ENCODE measurements around the gene CACNB2.
A peak's percentile ranks its signal among the peaks of the same experiment; 100 is the strongest.
"Not testable (repeated sequence)": the region's sequence is repeated elsewhere in the genome, so short reads cannot be mapped to it uniquely, and the experiment has no call there.

Gene CACNB2

GRCh38 chr10:18409599-18410397 is 269.6 kb downstream of the CACNB2 start:
- peak; percentile 97 for DNase-seq

- peak; percentile 22 for DNase-seq
Observed at GRCh38 chr10:18414061-18414460, 273.8 kb downstream of the CACNB2 start.

GRCh38 chr10:18417950-18418527 is 277.8 kb downstream of the CACNB2 start:
- DNase-seq: no peak

- peak; percentile 4 for DNase-seq
Observed at GRCh38 chr10:18418541-18419215, 278.5 kb downstream of the CACNB2 start.

- no peak for DNase-seq
Observed at GRCh38 chr10:18419945-18420344, 279.7 kb downstream of the CACNB2 start.

- no peak for DNase-seq
Observed at GRCh38 chr10:18421726-18422293, 281.6 kb downstream of the CACNB2 start.

- DNase-seq: peak; percentile 41
Observed at GRCh38 chr10:18423058-18423637, 282.9 kb downstream of the CACNB2 start.

GRCh38 chr10:18424200-18424599 is 284.0 kb downstream of the CACNB2 start:
- DNase-seq: peak; percentile 53

GRCh38 chr10:18429335-18429734 is 289.1 kb downstream of the CACNB2 start:
- DNase-seq: no peak

- no peak for DNase-seq
Observed at GRCh38 chr10:18436902-18437301, 296.7 kb downstream of the CACNB2 start.

- DNase-seq: no peak
Observed at GRCh38 chr10:18437486-18437885, 297.3 kb downstream of the CACNB2 start.

GRCh38 chr10:18438361-18439126 is 298.3 kb downstream of the CACNB2 start:
- no peak for DNase-seq

- DNase-seq: no peak
Observed at GRCh38 chr10:18439601-18440000, 299.4 kb downstream of the CACNB2 start.

- DNase-seq: not testable (repeated sequence)
Observed at GRCh38 chr10:18445635-18446034, 305.4 kb downstream of the CACNB2 start.

GRCh38 chr10:18446205-18446604 is 306.0 kb downstream of the CACNB2 start:
- DNase-seq: no peak

GRCh38 chr10:18449611-18450026 is 309.4 kb downstream of the CACNB2 start:
- DNase-seq: no peak

- no peak for DNase-seq
Observed at GRCh38 chr10:18450298-18450697, 310.1 kb downstream of the CACNB2 start.

GRCh38 chr10:18455086-18455884 is 315.1 kb downstream of the CACNB2 start:
- DNase-seq: peak; percentile 89

GRCh38 chr10:18456984-18457383 is 316.8 kb downstream of the CACNB2 start:
- no peak for DNase-seq

- DNase-seq: peak; percentile 11
Observed at GRCh38 chr10:18460032-18460431, 319.8 kb downstream of the CACNB2 start.

- no peak for DNase-seq
Observed at GRCh38 chr10:18463673-18464211, 323.5 kb downstream of the CACNB2 start.

Measured in NCI-H82 (cell line).